ENCODE results near the gene CSRNP3. TPM values are rescaled to one million over a fixed set of nuclear protein-coding genes. Genes with fewer than 3 reads are reported as not detected.
A peak's percentile ranks its signal among the peaks of the same experiment; 100 is the strongest.

CSRNP3 gene
- total RNA-seq, 1 experiment from 2014 or later: 39.5 TPM

DNA sequence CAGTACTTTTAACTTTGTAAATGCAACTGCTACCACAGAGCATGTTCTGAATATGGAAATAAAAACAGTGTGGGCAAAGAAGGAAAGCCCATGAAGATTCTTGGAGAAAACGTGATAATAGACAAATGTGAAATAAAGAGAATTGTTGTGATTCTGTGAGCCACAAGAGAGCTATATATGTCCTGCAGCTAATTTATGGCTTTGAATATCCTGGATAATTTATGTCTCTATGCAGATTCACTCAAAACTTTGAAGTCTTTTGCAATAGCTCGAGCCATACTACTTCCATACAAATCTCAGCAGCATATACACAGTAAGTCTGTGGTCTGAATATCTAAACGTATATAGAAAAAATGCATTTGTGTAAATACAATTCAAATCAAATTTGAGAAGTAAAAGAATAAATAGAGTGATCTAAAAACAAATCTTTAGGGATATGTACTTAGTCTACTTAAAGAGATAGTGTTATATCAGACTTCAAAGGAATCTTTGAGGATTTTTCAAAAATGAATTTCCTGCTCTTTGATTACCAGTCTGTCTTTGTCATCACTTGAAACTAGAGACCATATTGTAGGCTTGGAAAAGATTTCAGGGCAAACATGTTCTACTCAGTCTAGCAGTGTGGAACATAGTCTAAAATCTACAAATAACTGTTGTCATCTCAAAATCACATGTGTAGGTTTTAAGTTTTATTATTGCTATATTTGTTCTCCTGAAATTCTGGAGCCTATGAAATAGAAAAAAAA lies 107.1 kb downstream of the CSRNP3 start:
- H3K27me3 ChIP-seq (replicated peaks; ENCODE audit: insufficient read depth, low read depth, low read length, poor library complexity): no peaks in the 10 kb centered on the region
- no TSS peak for BruUV-seq (replicated peaks)
- H3K27ac ChIP-seq (ENCODE audit: low read depth, low read length, poor library complexity, severe bottlenecking): peak overlapping the region; percentile 67
- POLR2A ChIA-PET (ENCODE audit: low non-redundant PET): interaction anchor here (0.7 kb wide), 1 partner anchor 173 kb away, joined by 3 read pairs; no protein-coding TSS in a partner anchor
- no peaks in the 10 kb centered on the region for H3K36me3 ChIP-seq (ENCODE audit: insufficient read depth, low read length, poor library complexity, severe bottlenecking)
- intact Hi-C loops (cut with micrococcal nuclease; ENCODE audit: unreplicated experiment): no loop called here
- CTCF ChIA-PET: no interaction called here
- H3K4me3 ChIP-seq (ENCODE audit: low read depth, low read length, poor library complexity, severe bottlenecking): peak overlapping the region; percentile 47
- DNase-seq (ENCODE audit: low spot score): peak; percentile 92
- H3K9me3 ChIP-seq (ENCODE audit: low read depth, low read length, poor library complexity, severe bottlenecking): no peaks in the 10 kb centered on the region
- TF ChIP-seq EZH2 (IDR thresholded peaks at IDR 0.05; ENCODE audit: borderline replicate concordance, low read depth, low read length, poor library complexity, severe bottlenecking): no peak
- TF ChIP-seq, protein P1, sequence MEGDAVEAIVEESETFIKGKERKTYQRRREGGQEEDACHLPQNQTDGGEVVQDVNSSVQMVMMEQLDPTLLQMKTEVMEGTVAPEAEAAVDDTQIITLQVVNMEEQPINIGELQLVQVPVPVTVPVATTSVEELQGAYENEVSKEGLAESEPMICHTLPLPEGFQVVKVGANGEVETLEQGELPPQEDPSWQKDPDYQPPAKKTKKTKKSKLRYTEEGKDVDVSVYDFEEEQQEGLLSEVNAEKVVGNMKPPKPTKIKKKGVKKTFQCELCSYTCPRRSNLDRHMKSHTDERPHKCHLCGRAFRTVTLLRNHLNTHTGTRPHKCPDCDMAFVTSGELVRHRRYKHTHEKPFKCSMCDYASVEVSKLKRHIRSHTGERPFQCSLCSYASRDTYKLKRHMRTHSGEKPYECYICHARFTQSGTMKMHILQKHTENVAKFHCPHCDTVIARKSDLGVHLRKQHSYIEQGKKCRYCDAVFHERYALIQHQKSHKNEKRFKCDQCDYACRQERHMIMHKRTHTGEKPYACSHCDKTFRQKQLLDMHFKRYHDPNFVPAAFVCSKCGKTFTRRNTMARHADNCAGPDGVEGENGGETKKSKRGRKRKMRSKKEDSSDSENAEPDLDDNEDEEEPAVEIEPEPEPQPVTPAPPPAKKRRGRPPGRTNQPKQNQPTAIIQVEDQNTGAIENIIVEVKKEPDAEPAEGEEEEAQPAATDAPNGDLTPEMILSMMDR (conservative IDR thresholded peaks at IDR 0.05; ENCODE audit: low read depth, low read length): no peak
- H3K4me1 ChIP-seq (ENCODE audit: insufficient read depth, low read length, poor library complexity, severe bottlenecking): peaks cover 50% of the 10 kb centered on the region

DNA sequence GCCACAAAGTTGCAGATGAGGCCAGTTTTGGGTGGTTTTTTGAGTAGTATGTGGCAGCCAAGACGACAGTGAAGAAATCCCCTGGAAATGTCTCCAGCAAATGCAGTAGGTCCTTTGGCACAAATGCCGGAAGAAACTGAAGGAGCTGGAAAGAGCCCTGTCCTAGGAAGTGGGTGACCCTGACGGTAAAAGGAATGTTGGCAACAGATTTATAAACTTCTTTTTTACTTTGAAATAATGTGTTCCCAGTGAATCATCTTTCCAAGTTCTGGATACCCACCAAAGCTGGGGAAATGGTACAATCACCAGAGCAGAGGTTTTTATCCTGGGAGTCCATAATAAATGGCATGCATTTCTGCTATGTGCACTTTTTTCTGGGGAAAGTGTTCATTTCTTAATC lies 112.9 kb downstream of the CSRNP3 start:
- peaks cover 77% of the 10 kb centered on the region for H3K4me1 ChIP-seq (ENCODE audit: insufficient read depth, low read length, poor library complexity, severe bottlenecking)
- no peaks in the 10 kb centered on the region for H3K9me3 ChIP-seq (ENCODE audit: low read depth, low read length, poor library complexity, severe bottlenecking)
- ChIA-PET POLR2A (ENCODE audit: low non-redundant PET) (no interaction called here), CTCF (no interaction called here)
- TF ChIP-seq, protein P1 (conservative IDR thresholded peaks at IDR 0.05; ENCODE audit: low read depth, low read length): no peak
- TF ChIP-seq EZH2 (IDR thresholded peaks at IDR 0.05; ENCODE audit: borderline replicate concordance, low read depth, low read length, poor library complexity, severe bottlenecking): no peak
- no peak overlapping the region for H3K27ac ChIP-seq (ENCODE audit: low read depth, low read length, poor library complexity, severe bottlenecking)
- no TSS peak for BruUV-seq (replicated peaks)
- no peak overlapping the region for H3K4me3 ChIP-seq (ENCODE audit: low read depth, low read length, poor library complexity, severe bottlenecking)
- no peak for DNase-seq (ENCODE audit: low spot score)
- H3K36me3 ChIP-seq (ENCODE audit: insufficient read depth, low read length, poor library complexity, severe bottlenecking): no peaks in the 10 kb centered on the region
- intact Hi-C loops (cut with micrococcal nuclease; ENCODE audit: unreplicated experiment): no loop called here
- H3K27me3 ChIP-seq (replicated peaks; ENCODE audit: insufficient read depth, low read depth, low read length, poor library complexity): no peaks in the 10 kb centered on the region

DNA sequence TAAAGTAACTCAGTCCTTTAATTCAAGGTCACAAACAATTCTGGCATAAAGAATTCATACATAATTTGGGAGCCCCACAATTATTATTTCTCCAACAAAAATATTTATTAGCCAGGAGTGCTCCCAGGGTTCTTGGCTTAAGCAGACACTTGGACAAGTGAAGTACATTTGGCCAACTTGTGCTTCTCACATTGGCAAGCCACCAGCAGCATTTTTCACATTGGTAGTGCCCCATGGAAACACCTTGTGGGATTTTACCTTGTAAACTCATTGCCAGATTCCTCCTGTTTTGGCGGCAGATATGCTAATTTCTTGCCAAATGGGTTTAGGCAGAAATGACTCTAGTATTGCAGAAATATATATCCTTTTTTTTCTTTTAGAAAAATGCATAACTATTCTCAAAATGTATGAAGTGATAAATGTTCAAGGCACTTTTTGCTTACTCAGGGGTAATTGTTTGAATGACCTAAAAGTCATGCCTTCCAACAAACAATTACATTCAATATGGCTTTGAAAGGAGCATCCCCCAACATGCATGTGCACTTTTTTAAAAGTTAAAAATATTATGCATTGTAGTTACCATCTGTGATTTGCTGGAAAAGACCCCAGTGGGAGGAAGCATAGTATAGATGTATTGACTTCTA lies 113.5 kb downstream of the CSRNP3 start:
- CTCF ChIA-PET: no interaction called here
- no peak for DNase-seq (ENCODE audit: low spot score)
- intact Hi-C loops (cut with micrococcal nuclease; ENCODE audit: unreplicated experiment): no loop called here

More for the DNA sequence above, 113.5 kb downstream of the CSRNP3 start:
- no TSS peak for BruUV-seq (replicated peaks)
- Histone ChIP-seq H3K9me3 (ENCODE audit: low read depth, low read length, poor library complexity, severe bottlenecking) (no peaks in the 10 kb centered on the region), H3K4me3 (ENCODE audit: low read depth, low read length, poor library complexity, severe bottlenecking) (no peak overlapping the region), H3K36me3 (ENCODE audit: insufficient read depth, low read length, poor library complexity, severe bottlenecking) (no peaks in the 10 kb centered on the region), H3K27me3 (replicated peaks; ENCODE audit: insufficient read depth, low read depth, low read length, poor library complexity) (no peaks in the 10 kb centered on the region), H3K4me1 (ENCODE audit: insufficient read depth, low read length, poor library complexity, severe bottlenecking) (peaks cover 78% of the 10 kb centered on the region), H3K27ac (ENCODE audit: low read depth, low read length, poor library complexity, severe bottlenecking) (peak overlapping the region; percentile 11)
- TF ChIP-seq, protein P1 (conservative IDR thresholded peaks at IDR 0.05; ENCODE audit: low read depth, low read length): no peak
- no peak for TF ChIP-seq EZH2 (IDR thresholded peaks at IDR 0.05; ENCODE audit: borderline replicate concordance, low read depth, low read length, poor library complexity, severe bottlenecking)
- POLR2A ChIA-PET (ENCODE audit: low non-redundant PET): no interaction called here
